SK-N-SH treated with all-trans-retinoic acid at 6 μM for 48 hours (cell line): ENCODE results near the gene ANO6.
"Not testable (repeated sequence)": the region's sequence is repeated elsewhere in the genome, so short reads cannot be mapped to it uniquely, and the experiment has no call there.

Experiments
- ATAC-seq: fragments of 200-7000 bp; cut with Tn5 transposase; 3 replicates; pipeline ENCODE4 v1.9.1; 2020; ENCODE audit warnings: mild to moderate bottlenecking, moderate library complexity
- ARNTL ChIP-seq: fragments of 450-650 bp; formaldehyde crosslinking; IDR thresholded peaks from 2 replicates; pipeline ENCODE4 v1.5.0; 2020; ENCODE audit warnings: low read depth, mild to moderate bottlenecking, moderate library complexity, borderline replicate concordance
- BACH2 ChIP-seq: fragments of 250-450 bp; sonication (Bioruptor Pico); IDR thresholded peaks from 2 replicates; pipeline ENCODE4 v1.9.0; 2021; ENCODE audit warnings: mild to moderate bottlenecking, borderline replicate concordance
- GLIS3 ChIP-seq: fragments of 250-450 bp; sonication (Bioruptor Pico); IDR thresholded peaks from 2 replicates; pipeline ENCODE4 v1.5.0; 2020; ENCODE audit warnings: mild to moderate bottlenecking, moderate library complexity
- ISL1 ChIP-seq: fragments of 250-450 bp; sonication (Bioruptor Pico); IDR thresholded peaks from 2 replicates; pipeline ENCODE4 v2.1.2; 2022; ENCODE audit warnings: mild to moderate bottlenecking, moderate library complexity
- OSR1 ChIP-seq: fragments of 250-450 bp; sonication (Bioruptor Pico); IDR thresholded peaks from 2 replicates; pipeline ENCODE4 v1.8.0; 2022; ENCODE audit warnings: moderate library complexity, mild to moderate bottlenecking, inconsistent platforms
- PATZ1 ChIP-seq: fragments of 250-450 bp; sonication (Bioruptor Pico); IDR thresholded peaks from 2 replicates; pipeline ENCODE4 v1.8.0; 2020; ENCODE audit warnings: mild to moderate bottlenecking, moderate library complexity, borderline replicate concordance
- POU6F1 ChIP-seq: fragments of 250-450 bp; sonication (Bioruptor Pico); IDR thresholded peaks from 2 replicates; pipeline ENCODE4 v1.8.0; 2021; ENCODE audit warnings: low read depth, mild to moderate bottlenecking, moderate library complexity, borderline replicate concordance
- PPARA ChIP-seq: fragments of 250-450 bp; sonication (Bioruptor Pico); IDR thresholded peaks from 2 replicates; pipeline ENCODE4 v1.5.0; 2020; ENCODE audit warnings: mild to moderate bottlenecking, borderline replicate concordance
- RARB ChIP-seq: fragments of 250-450 bp; sonication (Bioruptor Pico); IDR thresholded peaks from 2 replicates; pipeline ENCODE4 v1.8.0; 2021; ENCODE audit warnings: mild to moderate bottlenecking, moderate library complexity
- SNAI2 ChIP-seq: fragments of 250-450 bp; sonication (Bioruptor Pico); IDR thresholded peaks from 2 replicates; pipeline ENCODE4 v1.5.0; 2020; ENCODE audit warnings: mild to moderate bottlenecking, moderate library complexity
- TCF4 ChIP-seq: fragments of 250-450 bp; sonication (Bioruptor Pico); IDR thresholded peaks from 2 replicates; pipeline ENCODE4 v1.8.0; 2021; ENCODE audit warnings: mild to moderate bottlenecking, moderate library complexity, borderline replicate concordance
- TOX ChIP-seq: fragments of 250-450 bp; sonication (Bioruptor Pico); IDR thresholded peaks from 2 replicates; pipeline ENCODE4 v1.8.0; 2021; ENCODE audit warnings: mild to moderate bottlenecking, moderate library complexity, borderline replicate concordance
- TSHZ2 ChIP-seq: fragments of 250-450 bp; sonication (Bioruptor Pico); IDR thresholded peaks from 2 replicates; pipeline ENCODE4 v1.5.0; 2020; ENCODE audit warnings: mild to moderate bottlenecking, moderate library complexity
- ZC3H10 ChIP-seq: fragments of 250-450 bp; sonication (Bioruptor Pico); IDR thresholded peaks from 2 replicates; pipeline ENCODE4 v1.5.1; 2021; ENCODE audit warnings: mild to moderate bottlenecking, moderate library complexity
- ZFP3 ChIP-seq: fragments of 250-450 bp; sonication (Bioruptor Pico); IDR thresholded peaks from 2 replicates; pipeline ENCODE4 v1.5.0; 2020; ENCODE audit warnings: mild to moderate bottlenecking, moderate library complexity
- ZNF565 ChIP-seq: fragments of 450-650 bp; formaldehyde crosslinking; conservative IDR thresholded peaks from 2 replicates; pipeline ENCODE4 v1.5.0; 2020; ENCODE audit warnings: low read depth, mild to moderate bottlenecking, moderate library complexity
- ZNF8 ChIP-seq: fragments of 450-650 bp; formaldehyde crosslinking; IDR thresholded peaks from 2 replicates; pipeline ENCODE4 v1.5.0; 2020; ENCODE audit warnings: mild to moderate bottlenecking, moderate library complexity

ANO6 gene

GRCh38 chr12:45388545-45388944, 172.7 kb downstream of the ANO6 start (continued):
- TF ChIP-seq TSHZ2 (CRISPR knock-in tag) (no peak), TOX (CRISPR knock-in tag) (no peak), POU6F1 (CRISPR knock-in tag) (no peak), ZFP3 (CRISPR knock-in tag) (no peak), TCF4 (no peak), OSR1 (CRISPR knock-in tag) (no peak)

- no peak for ATAC-seq
- TF ChIP-seq ISL1 (CRISPR knock-in tag) (no peak), GLIS3 (CRISPR knock-in tag) (no peak), TOX (CRISPR knock-in tag) (no peak), PPARA (CRISPR knock-in tag) (no peak), BACH2 (CRISPR knock-in tag) (no peak), ZC3H10 (CRISPR knock-in tag) (no peak), SNAI2 (CRISPR knock-in tag) (no peak), TSHZ2 (CRISPR knock-in tag) (no peak), ZNF565 (CRISPR knock-in tag) (no peak), PATZ1 (CRISPR knock-in tag) (no peak), OSR1 (CRISPR knock-in tag) (no peak), RARB (no peak)
Observed at GRCh38 chr12:45389426-45389825, 173.5 kb downstream of the ANO6 start.

- not testable (repeated sequence) for ATAC-seq
Observed at GRCh38 chr12:45397499-45397898, 181.6 kb downstream of the ANO6 start.

- no peak for ATAC-seq
- TF ChIP-seq TSHZ2 (CRISPR knock-in tag) (no peak), GLIS3 (CRISPR knock-in tag) (no peak), PATZ1 (CRISPR knock-in tag) (no peak), OSR1 (CRISPR knock-in tag) (no peak), POU6F1 (CRISPR knock-in tag) (no peak), BACH2 (CRISPR knock-in tag) (no peak), ARNTL (CRISPR knock-in tag) (no peak), TOX (CRISPR knock-in tag) (no peak), ZNF8 (no peak)
Observed at GRCh38 chr12:45398552-45398951, 182.7 kb downstream of the ANO6 start.
